ENCODE data around the gene HOXB3. TPM values are rescaled to one million over a fixed set of nuclear protein-coding genes. Genes with fewer than 3 reads are reported as not detected.

The HOXB3 gene
- total RNA-seq, 4 donors from 2014 or later = 11.4 to 48.7 (median 24.2) TPM

DNA sequence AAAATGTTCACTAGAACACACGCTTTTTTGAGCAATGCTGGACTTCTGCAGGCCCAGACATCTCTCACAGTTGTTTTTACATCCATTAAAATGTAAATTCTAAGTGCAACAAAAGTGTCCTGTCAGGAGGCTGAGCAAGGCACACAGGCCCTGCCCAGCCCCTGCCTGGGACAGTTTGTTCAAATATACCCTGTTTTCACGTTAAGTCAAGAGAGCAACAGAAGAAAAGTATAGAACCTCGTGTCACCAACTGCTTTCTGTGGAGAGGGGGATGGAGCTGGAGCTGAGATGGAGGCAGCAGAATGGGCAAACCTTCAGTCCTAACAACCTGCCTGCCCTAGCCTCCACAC, 40.8 kb downstream of the HOXB3 start:
- Histone ChIP-seq H3K4me3 (no peak overlapping the region), H3K27me3 (no peaks in the 10 kb centered on the region), H3K27ac (peak overlapping the region; percentile 90 to 98 (median 96)), H3K4me1 (peaks cover 11 to 98% (median 41%) of the 10 kb centered on the region in 3 donors), H3K9me3 (no peaks in the 10 kb centered on the region), H3K36me3 (peaks cover 0 to 25% of the 10 kb centered on the region in 2 donors)
- no peak for ATAC-seq
- 32 to 35% methylated on average over 2 to 3 of the region's 3 CpGs for WGBS, 2 donors (ENCODE audit: low coverage in 1 of 2)
- TF ChIP-seq, protein P1, sequence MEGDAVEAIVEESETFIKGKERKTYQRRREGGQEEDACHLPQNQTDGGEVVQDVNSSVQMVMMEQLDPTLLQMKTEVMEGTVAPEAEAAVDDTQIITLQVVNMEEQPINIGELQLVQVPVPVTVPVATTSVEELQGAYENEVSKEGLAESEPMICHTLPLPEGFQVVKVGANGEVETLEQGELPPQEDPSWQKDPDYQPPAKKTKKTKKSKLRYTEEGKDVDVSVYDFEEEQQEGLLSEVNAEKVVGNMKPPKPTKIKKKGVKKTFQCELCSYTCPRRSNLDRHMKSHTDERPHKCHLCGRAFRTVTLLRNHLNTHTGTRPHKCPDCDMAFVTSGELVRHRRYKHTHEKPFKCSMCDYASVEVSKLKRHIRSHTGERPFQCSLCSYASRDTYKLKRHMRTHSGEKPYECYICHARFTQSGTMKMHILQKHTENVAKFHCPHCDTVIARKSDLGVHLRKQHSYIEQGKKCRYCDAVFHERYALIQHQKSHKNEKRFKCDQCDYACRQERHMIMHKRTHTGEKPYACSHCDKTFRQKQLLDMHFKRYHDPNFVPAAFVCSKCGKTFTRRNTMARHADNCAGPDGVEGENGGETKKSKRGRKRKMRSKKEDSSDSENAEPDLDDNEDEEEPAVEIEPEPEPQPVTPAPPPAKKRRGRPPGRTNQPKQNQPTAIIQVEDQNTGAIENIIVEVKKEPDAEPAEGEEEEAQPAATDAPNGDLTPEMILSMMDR (IDR thresholded peaks at IDR 0.05) = no peak
- TF ChIP-seq EP300 (IDR thresholded peaks at IDR 0.05) = no peak
- TF ChIP-seq POLR2AphosphoS5 (IDR thresholded peaks at IDR 0.05) = no peak
- no peak for TF ChIP-seq POLR2A (IDR thresholded peaks at IDR 0.05)

DNA sequence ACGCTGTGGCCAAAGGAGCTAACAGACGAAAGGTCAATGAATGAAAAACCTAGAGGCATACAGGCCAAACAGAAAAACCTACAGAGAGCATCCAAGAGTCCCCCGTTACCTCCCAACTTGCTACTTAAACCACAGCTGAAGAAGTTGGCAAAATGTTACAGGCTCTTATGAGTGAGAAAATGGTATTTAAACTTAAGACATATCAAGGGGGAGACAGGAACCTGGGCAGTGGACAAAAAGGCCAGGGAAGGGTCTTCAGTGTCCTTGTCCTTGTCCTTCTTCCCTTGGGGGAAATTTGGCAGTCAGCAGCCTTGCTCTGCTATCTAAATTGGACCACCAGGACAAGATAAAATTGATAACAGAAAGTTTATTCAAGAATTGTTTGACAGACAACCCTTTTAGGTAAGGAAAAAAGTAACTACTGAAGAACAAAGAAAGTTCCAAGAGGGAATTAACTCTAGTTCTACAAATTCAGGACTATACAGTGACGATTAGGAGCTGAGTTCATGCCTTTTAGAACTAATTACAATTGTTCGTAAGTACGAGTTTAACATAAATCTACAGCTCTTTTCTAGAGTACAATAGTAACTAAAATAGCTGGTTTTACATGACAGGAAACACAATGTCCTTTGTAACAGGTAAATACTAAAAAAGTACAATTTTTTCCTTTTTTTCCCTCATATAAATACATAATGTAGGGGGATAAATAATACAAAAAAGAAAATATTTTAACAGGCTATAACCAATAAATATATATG, 41.3 kb downstream of the HOXB3 start:
- TF ChIP-seq POLR2A (IDR thresholded peaks at IDR 0.05) = no peak
- no peak for TF ChIP-seq EP300 (IDR thresholded peaks at IDR 0.05)
- TF ChIP-seq POLR2AphosphoS5 (IDR thresholded peaks at IDR 0.05) = no peak
- TF ChIP-seq, protein P1 (IDR thresholded peaks at IDR 0.05) = peak in 2 of 4 experiments; percentile 15 to 21
- Histone ChIP-seq H3K27ac (peak overlapping the region; percentile 90 to 98 (median 96)), H3K4me1 (peaks cover 11 to 92% (median 41%) of the 10 kb centered on the region in 3 donors), H3K9me3 (no peaks in the 10 kb centered on the region), H3K27me3 (no peaks in the 10 kb centered on the region), H3K4me3 (peak overlapping the region in 1 of 2 donors; percentile 38), H3K36me3 (peaks cover 0 to 25% of the 10 kb centered on the region in 2 donors)
- 32 to 34% methylated on average over 4 to 6 of the region's 6 CpGs for WGBS, 2 donors (ENCODE audit: low coverage in 1 of 2)
- no peak for ATAC-seq

DNA sequence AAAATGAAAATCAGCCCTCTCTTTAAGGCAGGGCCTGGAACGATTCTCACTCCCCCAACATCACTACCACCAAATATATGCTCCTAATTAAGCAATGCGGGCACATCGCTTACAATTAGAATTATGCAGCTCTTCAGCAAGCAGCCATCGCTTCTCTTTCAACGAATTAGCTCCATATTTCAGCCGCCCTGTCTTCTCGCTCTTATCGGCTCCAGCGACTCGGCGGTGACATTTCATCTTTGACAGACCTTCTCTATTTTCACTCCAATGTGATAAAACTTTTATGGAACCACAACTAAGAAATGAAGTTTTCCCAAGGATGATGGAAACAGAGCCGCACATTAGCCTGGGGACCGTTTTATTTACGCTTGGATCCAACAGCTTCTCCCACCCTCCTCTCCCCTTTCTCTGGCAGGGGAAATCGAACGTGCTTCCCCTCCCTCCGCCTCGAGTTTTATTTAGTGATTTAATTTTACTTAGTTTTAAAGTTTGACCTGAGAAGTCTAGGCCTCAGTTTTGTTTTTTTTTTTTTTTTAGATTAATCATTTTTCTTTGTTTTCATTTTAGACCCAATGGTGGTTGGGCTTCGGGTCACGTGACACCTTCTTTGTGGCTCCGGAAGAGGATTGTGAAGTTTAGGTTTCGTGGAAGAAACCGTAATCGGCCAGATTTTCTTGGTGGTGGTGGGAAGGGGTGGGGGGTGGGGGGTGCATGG, 42.1 kb downstream of the HOXB3 start:
- peaks cover 11 to 85% (median 41%) of the 10 kb centered on the region in 3 donors for H3K4me1 ChIP-seq
- H3K36me3 ChIP-seq = peaks cover 0 to 30% of the 10 kb centered on the region in 2 donors
- H3K27ac ChIP-seq = peak overlapping the region; percentile 90 to 98 (median 96)
- TF ChIP-seq EP300 (IDR thresholded peaks at IDR 0.05) (no peak), POLR2A (IDR thresholded peaks at IDR 0.05) (no peak), POLR2AphosphoS5 (IDR thresholded peaks at IDR 0.05) (no peak)
- TF ChIP-seq, protein P1 (IDR thresholded peaks at IDR 0.05) = no peak
- 20 to 34% methylated on average over 14 to 19 of the region's 24 CpGs for WGBS, 2 donors (ENCODE audit: low coverage in 1 of 2)
- H3K4me3 ChIP-seq = peak overlapping the region; percentile 31 to 38
- no peaks in the 10 kb centered on the region for H3K9me3 ChIP-seq
- H3K27me3 ChIP-seq = no peaks in the 10 kb centered on the region
- no peak for ATAC-seq

DNA sequence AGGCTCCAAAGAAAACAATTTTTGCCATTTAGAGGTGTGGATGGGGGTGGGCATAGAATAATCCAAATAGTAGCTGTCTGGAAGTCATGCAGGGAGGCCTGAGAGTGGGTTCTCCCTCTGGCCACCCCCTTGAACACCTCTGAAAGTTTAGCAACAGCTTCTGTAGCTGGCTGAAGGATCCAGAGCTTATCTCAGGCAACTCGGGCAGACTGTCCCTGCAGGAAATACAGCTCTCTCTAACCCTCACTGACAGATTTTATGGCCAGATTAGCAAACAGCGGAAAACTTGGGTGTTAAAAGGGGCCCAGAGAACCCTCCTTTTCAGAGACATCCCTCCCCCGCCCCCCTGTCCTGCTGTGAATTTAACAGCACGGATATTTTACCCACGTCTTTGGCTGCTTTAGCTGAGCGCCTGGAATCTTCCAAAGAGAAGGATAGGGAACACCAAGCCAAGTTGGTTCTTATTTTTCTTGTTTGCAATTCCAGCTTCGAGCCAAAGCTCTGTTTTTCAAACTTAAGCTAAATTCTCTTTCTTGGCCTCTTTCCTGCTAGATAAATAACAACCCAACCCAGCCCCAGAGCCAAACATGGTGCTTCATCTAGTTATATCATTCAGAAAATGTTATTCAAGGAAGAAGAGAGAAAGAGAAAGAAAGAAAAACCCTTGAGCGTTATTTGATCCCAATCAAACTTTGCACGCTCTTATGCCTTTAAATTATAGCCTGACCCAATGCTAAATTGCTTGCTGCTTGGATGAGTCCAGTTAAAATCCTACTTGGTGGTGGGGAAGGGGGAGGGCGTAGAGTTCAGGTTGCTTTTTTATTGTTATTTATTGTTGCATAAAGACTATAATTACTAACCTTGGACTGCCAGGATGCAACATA, 42.9 kb downstream of the HOXB3 start:
- H3K27me3 ChIP-seq = no peaks in the 10 kb centered on the region
- peaks cover 0 to 27% of the 10 kb centered on the region in 2 donors for H3K36me3 ChIP-seq
- no peaks in the 10 kb centered on the region for H3K9me3 ChIP-seq
- H3K27ac ChIP-seq = peak overlapping the region; percentile 90 to 98 (median 96)
- no peak for ATAC-seq
- 6 to 8% methylated on average over 7 to 9 of the region's 10 CpGs for WGBS, 2 donors (ENCODE audit: low coverage in 1 of 2)
- TF ChIP-seq EP300 (IDR thresholded peaks at IDR 0.05) = no peak
- peak; percentile 59 for TF ChIP-seq POLR2AphosphoS5 (IDR thresholded peaks at IDR 0.05)
- no peak for TF ChIP-seq POLR2A (IDR thresholded peaks at IDR 0.05)
- TF ChIP-seq, protein P1 (IDR thresholded peaks at IDR 0.05) = no peak
- H3K4me3 ChIP-seq = peak overlapping the region; percentile 31 to 38
- H3K4me1 ChIP-seq = peaks cover 11 to 77% (median 41%) of the 10 kb centered on the region in 3 donors
